Trophoblast cell (in vitro differentiated cells and primary cell): Measurements from ENCODE around the gene MYO18A.

Experiments used
- DNase-seq, 2 donors: peaks; one replicate each; pipeline ENCODE4 v3.0.0-alpha.2; 2016
- H2AFZ ChIP-seq: 2 replicates; pipeline ENCODE4 v1.6.1; 2013; ENCODE audit warnings: low read length, moderate library complexity, mild to moderate bottlenecking; ENCODE audit not compliant: insufficient read depth, poor library complexity
- H2AK5ac ChIP-seq: 2 replicates; pipeline ENCODE4 v1.6.1; 2013; ENCODE audit warnings: mild to moderate bottlenecking, low read length
- H2BK120ac ChIP-seq: 2 replicates; pipeline ENCODE4 v1.6.1; 2013; ENCODE audit warnings: low read length, mild to moderate bottlenecking, moderate library complexity; ENCODE audit not compliant: insufficient read depth, poor library complexity
- H2BK12ac ChIP-seq: 2 replicates; pipeline ENCODE4 v1.6.1; 2013; ENCODE audit warnings: mild to moderate bottlenecking, low read length, moderate library complexity
- H2BK5ac ChIP-seq: 2 replicates; pipeline ENCODE4 v1.6.1; 2013; ENCODE audit warnings: low read length, low read depth, moderate library complexity, mild to moderate bottlenecking; ENCODE audit not compliant: poor library complexity
- H3K14ac ChIP-seq: 2 replicates; pipeline ENCODE4 v1.6.1; 2013; ENCODE audit warnings: mild to moderate bottlenecking, low read length
- H3K18ac ChIP-seq: 2 replicates; pipeline ENCODE4 v1.6.1; 2013; ENCODE audit warnings: mild to moderate bottlenecking, low read length
- H3K23ac ChIP-seq: 2 replicates; pipeline ENCODE4 v1.6.1; 2013; ENCODE audit warnings: low read length
- H3K27ac ChIP-seq: 2 replicates; pipeline ENCODE4 v1.5.1; 2013; ENCODE audit warnings: low read depth, mild to moderate bottlenecking, inconsistent platforms, low read length, moderate library complexity
- H3K27me3 ChIP-seq: 2 replicates; pipeline ENCODE4 v1.6.1; 2013; ENCODE audit warnings: inconsistent platforms, mild to moderate bottlenecking, low read length, moderate library complexity; ENCODE audit not compliant: insufficient read depth
- H3K36me3 ChIP-seq, 2 experiments: 1 replicate in 1 of 2; 2 replicates in 1 of 2; pipeline ENCODE4 v1.6.1; 2013; ENCODE audit warnings: low read length in 2 of 2, mild to moderate bottlenecking in 2 of 2, moderate library complexity in 1 of 2; ENCODE audit not compliant: insufficient read depth in 2 of 2, control insufficient read depth in 1 of 2
- H3K4ac ChIP-seq: 2 replicates; pipeline ENCODE4 v1.6.1; 2013; ENCODE audit warnings: low read depth, mild to moderate bottlenecking, low read length, moderate library complexity
- H3K4me1 ChIP-seq, 2 experiments: 1 replicate in 1 of 2; 2 replicates in 1 of 2; pipeline ENCODE4 v1.6.1; 2013; ENCODE audit warnings: low read length in 2 of 2, mild to moderate bottlenecking in 2 of 2, moderate library complexity in 1 of 2; ENCODE audit not compliant: insufficient read depth in 2 of 2, control insufficient read depth in 1 of 2
- H3K4me2 ChIP-seq: 2 replicates; pipeline ENCODE4 v1.6.1; 2013; ENCODE audit warnings: inconsistent platforms, mild to moderate bottlenecking, low read length, moderate library complexity
- H3K4me3 ChIP-seq: 2 replicates; pipeline ENCODE4 v1.5.1; 2013; ENCODE audit warnings: mild to moderate bottlenecking, low read depth, low read length, inconsistent platforms
- H3K79me1 ChIP-seq: one replicate; pipeline ENCODE4 v1.6.1; 2013; ENCODE audit warnings: low read length
- H3K79me2 ChIP-seq: 2 replicates; pipeline ENCODE4 v1.6.1; 2013; ENCODE audit warnings: low read length, mild to moderate bottlenecking; ENCODE audit not compliant: control insufficient read depth, insufficient read depth, poor library complexity
- H3K9ac ChIP-seq: 2 replicates; pipeline ENCODE4 v1.6.1; 2013; ENCODE audit warnings: mild to moderate bottlenecking, low read length
- H3K9me3 ChIP-seq: 2 replicates; pipeline ENCODE4 v1.6.1; 2013; ENCODE audit warnings: low read depth, mild to moderate bottlenecking, control low read depth, inconsistent platforms, low read length; ENCODE audit not compliant: insufficient read depth
- H4K12ac ChIP-seq: 2 replicates; pipeline ENCODE4 v1.6.1; 2013; ENCODE audit warnings: low read depth, mild to moderate bottlenecking, low read length, moderate library complexity
- H4K8ac ChIP-seq: 2 replicates; pipeline ENCODE4 v1.6.1; 2013; ENCODE audit warnings: low read depth, mild to moderate bottlenecking, low read length, moderate library complexity
- H4K91ac ChIP-seq: one replicate; pipeline ENCODE4 v1.6.1; 2013; ENCODE audit warnings: low read depth, mild to moderate bottlenecking, low read length, moderate library complexity
- WGBS: extraction: QIAGEN DNeasy Blood & Tissue Kit; methylation state at CpG from one replicate; pipeline ENCODE4 v1.1.7; 2013; ENCODE audit warnings: missing lambda C conversion rate; ENCODE audit not compliant: insufficient read length, insufficient coverage; ENCODE audit errors: extremely low coverage; 5-methylcytosine and 5-hydroxymethylcytosine counted together

The MYO18A gene

GRCh38 chr17:29102046-29102445 lies 78.2 kb downstream of the MYO18A start:
- no peaks in the 10 kb centered on the region for H3K79me1 ChIP-seq
- peaks cover 40 to 44% of the 10 kb centered on the region in 2 experiments for H3K36me3 ChIP-seq
- H2BK5ac ChIP-seq, result no peak overlapping the region
- no peak overlapping the region for H2BK120ac ChIP-seq
- H3K4me2 ChIP-seq, result no peak overlapping the region
- H3K9ac ChIP-seq, result no peak overlapping the region
- no peak overlapping the region for H3K23ac ChIP-seq
- H3K4me3 ChIP-seq, result no peak overlapping the region
- H2BK12ac ChIP-seq, result no peak overlapping the region
- no peaks in the 10 kb centered on the region for H3K27me3 ChIP-seq
- WGBS, result no CpG with 5 or more reads among the region's 3 CpGs
- no peak overlapping the region for H4K91ac ChIP-seq
- H4K12ac ChIP-seq, result no peak overlapping the region
- H2AK5ac ChIP-seq, result no peak overlapping the region
- H2AFZ ChIP-seq, result no peak overlapping the region
- H4K8ac ChIP-seq, result no peak overlapping the region
- no peaks in the 10 kb centered on the region for H3K79me2 ChIP-seq
- no peak overlapping the region for H3K4ac ChIP-seq
- no peak overlapping the region for H3K14ac ChIP-seq
- H3K4me1 ChIP-seq, result peaks cover 12 to 15% of the 10 kb centered on the region in 2 experiments
- no peak for DNase-seq
- no peaks in the 10 kb centered on the region for H3K9me3 ChIP-seq
- no peak overlapping the region for H3K27ac ChIP-seq
- no peak overlapping the region for H3K18ac ChIP-seq

- H4K91ac ChIP-seq, result no peak overlapping the region
- H4K12ac ChIP-seq, result no peak overlapping the region
- WGBS, result no CpG with 5 or more reads among the region's 8 CpGs
- no peak overlapping the region for H3K18ac ChIP-seq
- H2AFZ ChIP-seq, result no peak overlapping the region
- no peaks in the 10 kb centered on the region for H3K79me1 ChIP-seq
- no peak overlapping the region for H2AK5ac ChIP-seq
- no peak overlapping the region for H2BK120ac ChIP-seq
- H3K36me3 ChIP-seq, result peaks cover 37 to 43% of the 10 kb centered on the region in 2 experiments
- no peak overlapping the region for H2BK5ac ChIP-seq
- DNase-seq, result no peak
- H3K27me3 ChIP-seq, result no peaks in the 10 kb centered on the region
- no peak overlapping the region for H3K4ac ChIP-seq
- H3K4me1 ChIP-seq, result peaks cover 12 to 15% of the 10 kb centered on the region in 2 experiments
- no peak overlapping the region for H3K23ac ChIP-seq
- H3K9me3 ChIP-seq, result no peaks in the 10 kb centered on the region
- no peak overlapping the region for H2BK12ac ChIP-seq
- no peak overlapping the region for H3K4me3 ChIP-seq
- no peak overlapping the region for H3K4me2 ChIP-seq
- H3K79me2 ChIP-seq, result no peaks in the 10 kb centered on the region
- H3K9ac ChIP-seq, result no peak overlapping the region
- no peak overlapping the region for H3K14ac ChIP-seq
- no peak overlapping the region for H4K8ac ChIP-seq
- no peak overlapping the region for H3K27ac ChIP-seq
Observed at GRCh38 chr17:29100296-29100695, 79.9 kb downstream of the MYO18A start.

GRCh38 chr17:29099527-29099926 lies 80.7 kb downstream of the MYO18A start:
- H3K4me2 ChIP-seq, result no peak overlapping the region
- no CpG with 5 or more reads among the region's 5 CpGs for WGBS
- no peak overlapping the region for H3K9ac ChIP-seq
- H3K18ac ChIP-seq, result no peak overlapping the region
- no peak overlapping the region for H3K23ac ChIP-seq
- H3K79me1 ChIP-seq, result no peaks in the 10 kb centered on the region
- no peaks in the 10 kb centered on the region for H3K27me3 ChIP-seq
- no peak overlapping the region for H3K27ac ChIP-seq
- peaks cover 42 to 49% of the 10 kb centered on the region in 2 experiments for H3K36me3 ChIP-seq
- DNase-seq, result no peak
- H4K12ac ChIP-seq, result no peak overlapping the region
- peaks cover 12 to 15% of the 10 kb centered on the region in 2 experiments for H3K4me1 ChIP-seq
- H3K9me3 ChIP-seq, result no peaks in the 10 kb centered on the region
- no peak overlapping the region for H3K4ac ChIP-seq
- H2BK12ac ChIP-seq, result no peak overlapping the region
- H4K8ac ChIP-seq, result no peak overlapping the region
- H3K79me2 ChIP-seq, result no peaks in the 10 kb centered on the region
- no peak overlapping the region for H2BK120ac ChIP-seq
- H2BK5ac ChIP-seq, result no peak overlapping the region
- no peak overlapping the region for H3K14ac ChIP-seq
- H2AK5ac ChIP-seq, result no peak overlapping the region
- no peak overlapping the region for H3K4me3 ChIP-seq
- no peak overlapping the region for H2AFZ ChIP-seq
- H4K91ac ChIP-seq, result no peak overlapping the region

GRCh38 chr17:29096094-29096493 lies 84.1 kb downstream of the MYO18A start:
- no peak overlapping the region for H3K14ac ChIP-seq
- peaks cover 3% of the 10 kb centered on the region in 2 experiments for H3K4me1 ChIP-seq
- H3K79me2 ChIP-seq, result no peaks in the 10 kb centered on the region
- H2AFZ ChIP-seq, result no peak overlapping the region
- H3K27ac ChIP-seq, result no peak overlapping the region
- H3K23ac ChIP-seq, result no peak overlapping the region
- no peak overlapping the region for H2BK120ac ChIP-seq
- H3K36me3 ChIP-seq, result peaks cover 66 to 72% of the 10 kb centered on the region in 2 experiments
- WGBS, result no CpG with 5 or more reads among the region's 6 CpGs
- H2BK12ac ChIP-seq, result no peak overlapping the region
- no peak overlapping the region for H2BK5ac ChIP-seq
- H4K12ac ChIP-seq, result no peak overlapping the region
- no peak overlapping the region for H3K4me3 ChIP-seq
- no peaks in the 10 kb centered on the region for H3K79me1 ChIP-seq
- no peak overlapping the region for H3K18ac ChIP-seq
- no peak overlapping the region for H3K4me2 ChIP-seq
- H4K8ac ChIP-seq, result no peak overlapping the region
- no peaks in the 10 kb centered on the region for H3K27me3 ChIP-seq
- H3K9ac ChIP-seq, result no peak overlapping the region
- H3K9me3 ChIP-seq, result no peaks in the 10 kb centered on the region
- no peak for DNase-seq
- no peak overlapping the region for H2AK5ac ChIP-seq
- H4K91ac ChIP-seq, result no peak overlapping the region
- no peak overlapping the region for H3K4ac ChIP-seq
